Esophagus (tissue), 2 donors: Measurements from ENCODE around the gene NAA38. TPM values are rescaled to one million over a fixed set of nuclear protein-coding genes. Genes with fewer than 3 reads are reported as not detected.
A peak's percentile ranks its signal among the peaks of the same experiment; 100 is the strongest.
"Not testable (repeated sequence)": the region's sequence is repeated elsewhere in the genome, so short reads cannot be mapped to it uniquely, and the experiment has no call there.

ENCODE experiments used
- H3K27ac ChIP-seq, 2 donors: one replicate each; pipeline ENCODE4 v1.5.1; 2013; ENCODE audit warnings: low read depth in 2 of 2, mild to moderate bottlenecking in 2 of 2, inconsistent platforms in 1 of 2, low read length in 1 of 2, moderate library complexity in 1 of 2
- H3K27me3 ChIP-seq, 2 donors: one replicate each; pipeline ENCODE4 v1.6.1; 2013; ENCODE audit warnings: low read length in 2 of 2, control low read depth in 1 of 2, mild to moderate bottlenecking in 1 of 2; ENCODE audit not compliant: insufficient read depth in 2 of 2, control insufficient read depth in 1 of 2
- H3K36me3 ChIP-seq, 2 donors: one replicate each; pipeline ENCODE4 v1.6.1; 2013; ENCODE audit warnings: low read length in 1 of 2; ENCODE audit not compliant: control insufficient read depth in 2 of 2, insufficient read depth in 2 of 2
- H3K4me1 ChIP-seq, 2 donors: one replicate each; pipeline ENCODE4 v1.6.1; 2013; ENCODE audit warnings: low read length in 1 of 2; ENCODE audit not compliant: control insufficient read depth in 2 of 2, insufficient read depth in 2 of 2
- H3K4me3 ChIP-seq, 2 donors: one replicate each; pipeline ENCODE4 v1.5.1; 2013; ENCODE audit warnings: low read length in 2 of 2, mild to moderate bottlenecking in 2 of 2, low read depth in 1 of 2, moderate library complexity in 1 of 2
- H3K9me3 ChIP-seq, 2 donors: one replicate each; pipeline ENCODE4 v1.6.1; 2013; ENCODE audit warnings: mild to moderate bottlenecking in 2 of 2, low read depth in 1 of 2, low read length in 1 of 2, moderate library complexity in 1 of 2; ENCODE audit not compliant: control insufficient read depth in 2 of 2, insufficient read depth in 1 of 2
- WGBS, 2 donors: extraction: QIAGEN DNeasy Blood & Tissue Kit; methylation state at CpG; one replicate each; pipeline ENCODE4 v1.1.7; 2013; 5-methylcytosine and 5-hydroxymethylcytosine counted together
- polyA plus RNA-seq, 2 donors: library from polyadenylated mRNA; stranded (reverse); fragments of 200-250 nt; gene quantifications; one replicate each; pipeline ENCODE4 v1.2.3, GENCODE V29; 2013
- donor health status: healthy with polysubstance abuse.
- donor health status: Bipolar disorder and iron deficiency.

Gene NAA38
- polyA plus RNA-seq, 2 donors = 108 to 122 TPM

DNA sequence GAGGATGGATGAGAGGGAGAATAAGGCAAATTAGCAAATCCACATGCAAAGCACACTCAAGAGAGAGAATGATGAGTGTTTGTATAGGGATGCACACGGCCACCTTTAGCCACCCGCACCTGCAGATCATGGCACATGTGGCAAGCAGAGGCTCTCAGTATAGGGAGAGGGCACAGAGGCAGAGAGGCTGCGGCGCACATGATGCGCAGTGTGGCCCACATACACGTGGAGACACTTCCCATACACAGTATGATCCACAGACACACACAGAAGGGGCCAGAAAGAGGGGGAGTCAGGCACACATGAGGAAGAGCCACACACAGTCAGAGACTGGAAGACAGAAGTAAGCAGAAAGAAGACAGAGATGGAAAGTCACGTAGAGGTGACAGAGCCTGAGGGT, 24.7 kb upstream of the NAA38 start:
- H3K27me3 ChIP-seq = no peaks in the 10 kb centered on the region
- peaks cover 0 to 2% of the 10 kb centered on the region in 2 donors for H3K36me3 ChIP-seq
- peak overlapping the region in 1 of 2 donors; percentile 24 for H3K27ac ChIP-seq
- no peak overlapping the region for H3K4me3 ChIP-seq
- H3K9me3 ChIP-seq = no peaks in the 10 kb centered on the region
- 59 to 68% methylated on average over 7 of the region's 7 CpGs for WGBS, 2 donors
- H3K4me1 ChIP-seq = peaks cover 2 to 4% of the 10 kb centered on the region in 2 donors

DNA sequence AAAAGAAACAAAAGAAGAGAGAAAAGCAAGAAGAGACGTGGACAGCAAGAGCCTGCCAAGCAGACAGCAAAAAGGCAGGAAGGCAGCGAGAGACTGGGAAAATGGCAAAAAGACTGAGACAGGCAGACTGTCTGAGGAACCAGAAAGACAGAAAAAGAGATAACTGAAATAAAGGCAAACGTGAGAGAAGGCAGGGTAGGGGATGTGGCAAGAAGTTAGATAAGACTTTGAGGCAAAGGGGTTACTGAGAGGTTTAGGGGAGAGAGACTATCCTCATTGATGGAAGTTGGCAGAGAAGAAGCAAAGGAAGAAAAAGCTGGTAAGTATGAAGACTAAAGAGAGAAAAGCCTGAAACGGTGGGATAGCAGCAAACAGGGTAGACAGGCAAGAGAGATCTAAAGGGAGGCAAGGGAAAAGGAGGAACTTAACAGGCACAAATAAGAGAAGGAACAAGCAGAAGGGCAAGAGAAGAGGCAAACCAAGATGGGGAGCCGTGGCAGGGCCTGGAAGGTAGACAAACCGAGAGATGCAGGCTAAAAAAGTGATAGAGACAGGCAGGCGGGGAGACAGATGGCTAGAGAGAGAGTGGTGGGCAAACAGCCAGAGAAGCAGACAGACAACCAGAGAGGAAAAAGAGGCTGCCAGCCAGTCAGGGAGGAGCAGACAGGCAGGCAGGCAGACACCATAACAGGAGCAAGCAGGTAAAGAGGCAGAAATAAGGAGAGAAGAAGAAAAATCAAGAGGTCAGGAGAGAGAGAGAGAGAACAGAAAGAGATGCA, 24.1 kb upstream of the NAA38 start:
- peak overlapping the region in 1 of 2 donors; percentile 61 for H3K27ac ChIP-seq
- peaks cover 0 to 2% of the 10 kb centered on the region in 2 donors for H3K36me3 ChIP-seq
- H3K4me1 ChIP-seq = peaks cover 2 to 4% of the 10 kb centered on the region in 2 donors
- no peaks in the 10 kb centered on the region for H3K27me3 ChIP-seq
- 47 to 48% methylated on average over 7 of the region's 7 CpGs for WGBS, 2 donors
- no peaks in the 10 kb centered on the region for H3K9me3 ChIP-seq
- no peak overlapping the region for H3K4me3 ChIP-seq

DNA sequence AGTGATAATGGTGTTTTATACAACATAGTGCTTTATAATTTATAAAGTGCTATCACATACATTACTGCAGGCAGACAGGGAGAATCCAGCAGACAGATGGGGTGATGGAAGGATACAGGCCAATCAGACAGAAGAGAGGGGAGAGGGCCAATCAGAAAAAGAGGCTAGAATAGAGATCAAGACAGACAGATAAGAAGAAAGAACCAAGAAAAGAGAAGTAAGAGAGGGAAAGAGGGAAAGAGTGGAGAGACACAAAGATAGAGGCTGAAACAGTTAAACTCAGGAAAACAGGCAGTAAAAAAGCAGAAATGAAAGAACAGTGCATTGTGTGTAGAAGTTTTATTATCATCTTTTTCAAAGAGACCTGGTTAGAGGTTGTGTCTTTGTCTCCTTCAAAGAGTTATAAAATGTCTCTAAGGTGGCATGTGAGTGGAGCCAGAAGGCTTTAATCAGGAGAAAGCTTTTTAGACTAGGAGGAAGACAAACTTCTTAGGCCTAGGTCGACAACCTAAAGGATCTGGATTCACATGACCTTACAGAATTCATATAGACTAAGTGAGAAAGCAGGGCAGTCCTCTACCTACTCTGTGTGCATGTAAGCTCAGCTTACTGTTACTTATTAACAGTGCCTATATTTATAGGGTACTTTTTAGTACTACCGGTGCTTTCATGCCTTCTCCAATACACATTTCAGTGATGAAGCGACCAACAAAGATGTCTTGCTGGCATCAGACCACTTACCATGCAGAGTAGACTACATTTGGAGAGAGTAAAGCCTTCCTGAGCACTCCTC, 22.9 kb upstream of the NAA38 start:
- Histone ChIP-seq H3K4me3 (no peak overlapping the region), H3K36me3 (peaks cover 0 to 2% of the 10 kb centered on the region in 2 donors), H3K27me3 (no peaks in the 10 kb centered on the region), H3K9me3 (no peaks in the 10 kb centered on the region), H3K4me1 (peaks cover 2 to 4% of the 10 kb centered on the region in 2 donors), H3K27ac (no peak overlapping the region)
- 60 to 85% methylated on average over 3 of the region's 3 CpGs for WGBS, 2 donors

DNA sequence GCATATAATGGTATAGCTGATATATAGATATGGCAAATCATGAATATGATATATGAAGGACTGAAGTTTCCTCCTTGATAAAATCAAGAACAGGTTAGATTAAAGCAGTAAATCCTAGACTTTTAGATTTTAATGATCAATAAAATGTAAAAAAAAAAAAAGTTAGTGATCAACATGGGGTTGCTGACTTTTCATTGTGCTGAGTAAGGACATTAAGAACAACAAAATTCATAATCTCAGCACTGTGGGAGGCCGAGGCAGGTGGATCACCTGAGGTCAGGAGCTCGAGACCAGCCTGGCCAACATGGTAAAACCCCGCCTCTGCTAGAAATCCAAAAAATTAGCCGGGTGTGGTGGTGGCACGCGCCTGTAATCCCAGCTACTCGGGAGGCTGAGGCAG, 20.9 kb upstream of the NAA38 start:
- Histone ChIP-seq H3K4me1 (peaks cover 2 to 4% of the 10 kb centered on the region in 2 donors), H3K9me3 (no peaks in the 10 kb centered on the region), H3K27ac (no peak overlapping the region), H3K36me3 (peaks cover 0 to 2% of the 10 kb centered on the region in 2 donors), H3K27me3 (no peaks in the 10 kb centered on the region), H3K4me3 (no peak overlapping the region)
- 91 to 92% methylated on average over 7 of the region's 7 CpGs for whole genome bisulfite sequencing, 2 donors

DNA sequence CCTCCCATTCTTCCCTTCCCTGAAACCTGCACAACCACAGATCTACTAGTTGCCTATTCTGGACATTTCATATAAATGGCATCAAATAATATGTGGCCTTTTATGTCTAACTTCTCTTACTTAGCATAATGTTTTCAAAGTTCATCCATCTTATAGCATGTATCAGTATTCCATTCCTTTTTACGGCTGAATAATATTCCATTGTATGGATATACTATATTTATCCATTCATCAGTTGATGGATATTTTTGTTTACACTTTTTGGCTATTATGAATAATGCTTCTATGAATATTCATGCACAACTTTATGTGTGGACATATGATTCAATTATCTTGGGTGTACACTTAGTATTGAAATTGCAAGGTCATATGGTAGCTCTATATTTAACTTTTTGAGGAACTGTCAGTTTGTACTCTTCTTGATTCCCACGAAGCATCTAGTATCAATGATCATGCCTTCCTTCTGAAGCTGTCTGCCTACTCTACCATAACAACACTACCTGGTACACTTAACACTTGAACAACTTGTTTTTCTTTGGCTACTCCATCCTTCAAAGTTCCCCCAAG, 18.5 kb upstream of the NAA38 start:
- Histone ChIP-seq H3K4me1 (no peaks in the 10 kb centered on the region), H3K36me3 (no peaks in the 10 kb centered on the region), H3K27ac (no peak overlapping the region), H3K9me3 (no peaks in the 10 kb centered on the region), H3K4me3 (no peak overlapping the region), H3K27me3 (no peaks in the 10 kb centered on the region)
- WGBS, 2 donors = 85 to 94% methylated on average over 2 of the region's 2 CpGs

DNA sequence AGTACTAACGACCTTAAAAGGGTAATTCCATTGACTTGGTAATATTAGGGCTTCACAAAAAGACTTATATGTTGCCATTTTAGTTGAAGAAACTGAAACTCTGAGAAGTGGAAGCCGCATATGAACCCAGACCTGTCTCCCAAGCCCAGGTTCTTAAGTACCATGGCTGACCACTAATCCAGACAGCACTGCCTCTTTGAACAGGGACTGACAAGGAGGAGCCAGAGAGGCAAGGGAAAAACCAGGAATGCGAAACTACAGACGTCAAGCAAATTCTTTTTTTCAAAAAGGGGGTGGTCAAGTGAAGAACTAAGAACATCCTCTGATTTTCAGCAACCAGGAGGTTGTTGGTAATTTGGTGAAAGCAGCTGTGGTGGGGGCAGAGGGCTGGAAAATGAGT, 15.7 kb upstream of the NAA38 start:
- 72 to 78% methylated on average over 4 of the region's 4 CpGs for WGBS, 2 donors
- Histone ChIP-seq H3K4me1 (no peaks in the 10 kb centered on the region), H3K27me3 (no peaks in the 10 kb centered on the region), H3K27ac (no peak overlapping the region), H3K9me3 (no peaks in the 10 kb centered on the region), H3K4me3 (no peak overlapping the region), H3K36me3 (no peaks in the 10 kb centered on the region)

DNA sequence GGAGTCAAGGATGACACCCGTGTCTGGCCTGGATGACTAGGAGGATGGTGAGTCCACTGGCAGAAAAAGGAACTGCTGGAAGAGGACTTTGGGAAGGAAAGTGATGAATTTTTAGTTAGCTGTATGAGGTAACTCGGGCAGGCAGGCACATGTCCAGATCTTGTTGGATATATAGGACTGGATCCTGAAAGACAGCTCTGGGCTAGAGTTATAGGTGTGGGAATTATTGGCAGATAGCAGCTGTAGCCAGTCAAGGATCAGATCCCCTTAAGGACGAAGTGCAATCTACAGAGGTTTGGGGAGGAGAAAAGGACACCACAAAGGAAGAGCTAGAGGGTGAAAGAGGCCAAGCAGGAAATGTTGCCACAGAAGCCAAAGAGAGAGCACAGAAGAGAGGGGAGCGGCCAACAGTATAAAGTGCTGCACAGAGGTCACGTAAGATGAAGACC, 10.5 kb upstream of the NAA38 start:
- Histone ChIP-seq H3K4me3 (no peak overlapping the region), H3K4me1 (peaks cover 0 to 5% of the 10 kb centered on the region in 2 donors), H3K27me3 (no peaks in the 10 kb centered on the region), H3K27ac (peak overlapping the region; percentile 53 to 73), H3K36me3 (no peaks in the 10 kb centered on the region), H3K9me3 (no peaks in the 10 kb centered on the region)
- 36 to 57% methylated on average over 5 of the region's 5 CpGs for WGBS, 2 donors

DNA sequence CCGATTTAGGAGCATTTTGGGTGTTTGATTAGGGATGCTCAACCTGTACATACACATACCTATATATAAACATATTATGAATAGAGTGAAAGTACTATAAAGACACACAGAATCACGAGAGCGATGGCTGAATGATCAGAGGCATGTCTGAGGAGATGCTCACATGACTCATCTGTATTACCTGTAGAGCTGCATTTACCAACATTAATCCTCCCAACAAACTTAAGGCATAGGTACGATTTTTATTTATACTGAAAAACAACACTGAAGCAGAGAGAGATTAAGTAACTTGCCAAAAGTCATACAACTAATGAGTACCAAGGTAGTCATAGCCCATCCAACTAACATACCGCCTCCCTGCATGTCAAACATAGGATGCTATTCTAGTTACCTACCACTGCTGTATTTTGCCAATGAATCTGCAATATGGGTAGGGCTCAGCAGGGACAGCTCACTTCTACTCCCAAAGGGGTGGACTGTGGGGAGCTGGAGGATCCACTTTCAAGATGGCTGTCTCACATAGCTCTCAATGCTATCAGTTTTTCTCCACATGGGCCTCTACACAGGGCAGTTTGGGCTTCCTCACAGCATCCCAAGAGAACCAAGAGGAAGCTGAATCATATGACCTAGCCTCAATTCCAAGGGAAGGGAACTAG, 7.8 kb upstream of the NAA38 start:
- Histone ChIP-seq H3K27me3 (no peaks in the 10 kb centered on the region), H3K4me3 (no peak overlapping the region), H3K27ac (peak overlapping the region in 1 of 2 donors; percentile 51), H3K9me3 (no peaks in the 10 kb centered on the region), H3K4me1 (peaks cover 0 to 5% of the 10 kb centered on the region in 2 donors), H3K36me3 (no peaks in the 10 kb centered on the region)
- WGBS, 2 donors = 62 to 73% methylated on average over 5 of the region's 5 CpGs

DNA sequence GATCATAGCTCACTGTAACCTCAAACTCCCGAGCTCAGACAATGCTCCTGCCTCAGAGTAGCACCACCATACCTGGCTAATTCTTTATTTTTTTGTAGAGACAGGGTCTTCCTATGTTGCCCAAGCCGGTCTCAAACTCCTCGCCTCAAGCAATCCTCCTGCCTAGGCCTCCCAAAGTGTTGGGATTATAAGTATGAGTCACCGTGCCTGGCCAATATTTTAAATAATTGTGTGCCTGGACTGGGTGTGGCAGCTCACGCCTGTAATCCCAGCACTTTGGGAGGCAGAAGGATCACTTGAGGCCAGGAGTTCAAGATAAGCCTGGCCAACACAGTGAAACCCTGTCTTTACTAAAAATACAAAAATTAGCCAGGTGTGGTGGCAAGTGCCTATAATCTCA, 7.0 kb upstream of the NAA38 start:
- 55 to 68% methylated on average over 5 of the region's 5 CpGs for WGBS, 2 donors
- not testable (repeated sequence) for H3K36me3 ChIP-seq, H3K27ac ChIP-seq, H3K4me1 ChIP-seq, H3K4me3 ChIP-seq, H3K27me3 ChIP-seq, H3K9me3 ChIP-seq
